DMS153 (cell line): ENCODE measurements around the gene IL17REL.

Experiments
- DNase-seq: peaks from one replicate; lab custom pipeline; 2025; lab: John Stamatoyannopoulos, UW

IL17REL gene

DNA sequence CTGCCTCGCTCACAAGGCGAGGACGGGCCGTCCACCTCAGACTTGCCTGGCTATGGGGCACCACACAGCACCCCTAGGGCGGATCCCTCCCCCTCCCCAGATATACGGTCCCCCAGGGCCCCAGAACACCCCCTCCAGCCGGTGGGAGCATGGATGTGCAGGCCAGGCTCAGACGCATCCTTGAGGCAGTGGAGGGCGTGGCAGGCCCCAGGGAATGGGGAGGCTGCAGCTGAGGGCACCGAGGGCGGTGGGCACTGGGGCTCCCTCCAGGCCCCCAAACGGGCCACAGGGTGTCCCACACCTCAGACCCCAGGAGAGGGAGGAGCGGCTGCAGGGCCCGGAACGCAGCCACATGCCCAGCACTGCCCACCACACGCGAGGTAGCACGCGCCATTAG is 33.5 kb upstream of the IL17REL start:
- DNase-seq = no peak

DNA sequence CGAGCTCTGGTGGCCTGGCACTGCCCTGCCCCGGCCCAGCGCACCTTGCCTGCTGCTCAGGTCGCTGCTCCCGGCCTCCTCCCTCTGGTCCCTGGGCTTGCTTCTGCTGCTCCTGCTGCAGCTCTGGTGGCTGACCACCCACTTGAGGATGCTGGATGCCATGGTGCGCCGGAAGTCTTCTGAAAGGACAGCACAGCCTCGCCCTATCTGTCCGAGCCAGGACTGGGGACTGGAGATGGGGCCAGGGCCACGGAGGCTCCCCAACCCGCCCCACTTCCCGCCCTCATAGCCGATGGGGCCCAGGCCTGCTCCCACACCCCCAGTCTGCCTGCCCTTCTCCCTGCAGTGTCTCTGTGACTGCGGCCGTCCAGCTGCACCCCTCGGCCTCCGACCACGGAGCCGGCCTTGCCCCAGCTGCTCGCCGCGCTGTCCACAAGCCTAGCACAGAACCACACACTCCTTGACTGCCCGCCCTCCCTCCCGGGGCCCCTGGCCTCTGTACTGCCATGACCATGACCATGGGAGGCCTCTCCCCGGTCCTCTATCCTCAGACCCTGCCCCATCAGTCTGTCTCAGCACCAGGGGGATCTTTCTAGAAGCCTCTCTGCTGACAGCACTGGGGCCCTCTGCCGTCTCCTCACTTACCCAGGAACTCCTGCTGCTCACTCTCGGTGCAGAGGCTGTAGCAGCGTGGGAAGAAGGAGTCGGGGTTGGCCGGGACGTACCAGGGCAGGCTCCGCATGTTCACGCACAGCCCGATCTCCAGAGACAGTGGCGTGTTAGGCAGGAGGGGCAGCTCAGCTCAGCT is 32.9 kb upstream of the IL17REL start:
- DNase-seq = no peak

GRCh38 chr22:50044485-50045118 is 32.0 kb upstream of the IL17REL start:
- DNase-seq = peak; percentile 4

- DNase-seq = no peak
Observed at GRCh38 chr22:50041361-50042065, 28.9 kb upstream of the IL17REL start.

DNA sequence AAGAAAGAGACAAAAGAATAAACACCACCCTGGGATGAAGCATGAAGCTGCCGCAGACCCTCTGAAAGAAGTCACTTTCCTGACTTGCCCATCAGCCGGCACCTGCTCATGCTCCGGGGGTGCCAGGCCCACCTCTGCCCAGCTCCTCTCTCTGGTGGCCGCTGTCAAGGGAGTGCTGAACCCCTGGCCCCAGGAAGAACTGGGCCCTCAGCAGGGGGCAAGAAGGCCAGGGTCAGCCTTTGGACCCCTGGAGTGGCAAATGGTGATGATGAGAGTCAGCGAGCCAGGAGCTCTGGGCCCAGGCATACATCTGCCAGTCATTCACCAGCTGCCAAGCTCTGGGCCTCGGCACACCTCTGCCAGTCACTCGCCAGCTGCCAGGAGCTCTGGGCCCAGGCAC is 28.2 kb upstream of the IL17REL start:
- no peak for DNase-seq

DNA sequence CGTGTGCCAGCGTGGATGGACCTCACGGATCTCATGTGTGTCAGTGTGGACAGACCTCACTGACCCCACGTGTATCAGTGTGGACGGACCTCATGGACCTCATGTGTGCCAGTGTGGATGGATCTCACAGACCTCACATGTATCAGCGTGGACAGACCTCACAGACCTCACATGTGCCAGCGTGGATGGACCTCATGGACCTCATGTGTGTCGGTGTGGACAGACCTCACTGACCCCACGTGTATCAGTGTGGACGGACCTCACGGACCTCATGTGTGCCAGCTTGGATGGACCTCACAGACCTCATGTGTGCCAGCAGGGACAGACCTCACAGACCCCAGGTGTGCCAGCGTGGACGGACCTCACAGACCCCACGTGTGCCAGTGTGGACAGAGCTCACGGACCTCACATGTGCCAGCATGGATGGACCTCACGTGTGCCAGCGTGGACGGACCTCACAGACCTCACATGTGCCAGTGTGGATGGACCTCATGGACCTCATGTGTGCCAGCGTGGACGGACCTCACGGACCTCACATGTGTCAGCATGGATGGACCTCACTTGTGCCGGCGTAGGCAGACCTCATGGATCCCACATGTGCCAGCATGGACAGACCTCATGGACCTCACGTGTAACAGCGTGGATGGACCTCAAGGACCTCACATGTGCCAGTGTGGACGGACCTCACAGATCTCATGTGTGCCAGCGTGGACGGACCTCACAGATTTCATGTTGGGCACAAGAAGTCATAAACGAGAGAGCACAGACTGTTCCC is 27.3 kb upstream of the IL17REL start:
- DNase-seq = no peak

- no peak for DNase-seq
Observed at GRCh38 chr22:50035976-50036724, 23.6 kb upstream of the IL17REL start.

GRCh38 chr22:50035131-50035881 is 22.7 kb upstream of the IL17REL start:
- DNase-seq = no peak

DNA sequence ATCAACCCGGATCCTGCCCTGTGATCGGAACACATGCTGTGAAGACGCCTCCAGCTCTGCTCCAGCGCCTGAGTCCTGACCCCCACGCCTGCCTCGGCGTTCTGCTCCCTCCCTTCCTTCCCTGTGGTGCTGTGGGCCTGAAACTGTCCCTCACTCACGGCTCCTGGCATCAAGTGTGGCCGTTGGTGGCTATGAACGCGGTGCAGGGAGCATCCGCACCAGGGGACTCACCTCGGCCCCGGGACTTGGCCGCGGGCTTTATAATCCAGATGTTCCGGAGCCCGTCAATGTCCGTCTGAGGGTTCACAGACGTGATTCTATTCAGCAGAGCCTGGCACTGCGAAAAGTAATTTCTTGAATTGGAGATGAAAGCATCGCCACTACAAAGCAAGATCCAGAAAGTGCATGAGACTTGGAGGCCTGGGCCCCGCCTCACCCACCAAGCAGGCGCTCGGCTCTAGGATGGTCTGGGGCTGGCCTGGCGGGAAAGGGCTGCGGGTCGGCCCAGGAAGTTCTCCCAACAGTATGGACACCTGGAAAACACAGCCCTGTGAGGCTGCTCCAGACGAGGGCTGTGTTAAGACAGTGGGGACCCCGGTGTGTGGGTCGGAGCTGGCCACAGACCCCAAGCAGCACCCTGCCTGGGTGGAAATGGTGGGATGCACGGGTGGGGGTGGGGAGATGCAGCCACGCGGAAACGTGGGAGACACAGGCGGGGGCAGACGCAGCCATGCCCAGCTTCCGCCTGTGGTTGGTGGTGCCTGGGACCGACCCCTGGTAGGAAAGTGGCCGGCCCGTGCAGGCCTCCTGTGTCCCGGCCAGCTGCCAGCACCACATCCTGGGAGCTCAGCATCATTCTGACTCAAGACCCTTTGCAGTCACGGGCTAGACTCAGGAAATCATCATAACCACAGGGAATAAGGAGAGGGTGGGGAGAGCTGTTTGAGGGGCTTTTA is 21.8 kb upstream of the IL17REL start:
- no peak for DNase-seq

DNA sequence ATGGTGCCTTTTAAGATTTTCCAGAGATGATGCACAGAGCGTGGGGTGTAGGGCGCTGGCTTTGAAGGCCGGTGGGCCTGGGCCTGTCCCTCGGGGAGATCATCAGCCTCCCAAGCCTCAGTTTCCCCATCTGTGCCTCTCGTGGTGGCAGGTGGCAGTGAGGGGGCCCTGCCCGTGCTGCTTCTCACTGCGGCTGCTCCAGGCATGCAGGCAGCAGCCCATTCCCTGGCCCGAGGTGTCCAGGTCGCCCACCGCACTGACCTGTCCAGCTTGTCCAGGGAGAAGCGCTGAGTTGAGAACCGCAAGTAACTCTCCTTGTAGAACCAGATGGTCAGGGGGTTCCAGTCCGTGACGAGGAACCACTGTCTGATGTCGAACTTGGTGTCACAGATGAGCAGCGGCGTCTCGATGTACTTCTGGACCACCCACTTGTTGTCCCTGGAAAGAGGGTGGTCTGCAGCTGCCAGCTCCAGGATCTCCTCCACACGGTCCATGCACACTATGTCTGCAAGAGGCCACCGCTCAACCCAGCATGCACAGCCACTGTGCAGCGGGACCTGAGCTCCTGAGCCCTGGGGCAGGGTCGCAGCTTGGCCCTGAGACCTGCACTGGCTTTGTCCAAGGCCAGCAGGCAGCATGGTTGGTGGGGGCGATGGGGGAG is 20.5 kb upstream of the IL17REL start:
- DNase-seq = no peak

GRCh38 chr22:50032109-50032871 is 19.7 kb upstream of the IL17REL start:
- DNase-seq = no peak

- DNase-seq = no peak
Observed at GRCh38 chr22:50031189-50032091, 18.9 kb upstream of the IL17REL start.

DNA sequence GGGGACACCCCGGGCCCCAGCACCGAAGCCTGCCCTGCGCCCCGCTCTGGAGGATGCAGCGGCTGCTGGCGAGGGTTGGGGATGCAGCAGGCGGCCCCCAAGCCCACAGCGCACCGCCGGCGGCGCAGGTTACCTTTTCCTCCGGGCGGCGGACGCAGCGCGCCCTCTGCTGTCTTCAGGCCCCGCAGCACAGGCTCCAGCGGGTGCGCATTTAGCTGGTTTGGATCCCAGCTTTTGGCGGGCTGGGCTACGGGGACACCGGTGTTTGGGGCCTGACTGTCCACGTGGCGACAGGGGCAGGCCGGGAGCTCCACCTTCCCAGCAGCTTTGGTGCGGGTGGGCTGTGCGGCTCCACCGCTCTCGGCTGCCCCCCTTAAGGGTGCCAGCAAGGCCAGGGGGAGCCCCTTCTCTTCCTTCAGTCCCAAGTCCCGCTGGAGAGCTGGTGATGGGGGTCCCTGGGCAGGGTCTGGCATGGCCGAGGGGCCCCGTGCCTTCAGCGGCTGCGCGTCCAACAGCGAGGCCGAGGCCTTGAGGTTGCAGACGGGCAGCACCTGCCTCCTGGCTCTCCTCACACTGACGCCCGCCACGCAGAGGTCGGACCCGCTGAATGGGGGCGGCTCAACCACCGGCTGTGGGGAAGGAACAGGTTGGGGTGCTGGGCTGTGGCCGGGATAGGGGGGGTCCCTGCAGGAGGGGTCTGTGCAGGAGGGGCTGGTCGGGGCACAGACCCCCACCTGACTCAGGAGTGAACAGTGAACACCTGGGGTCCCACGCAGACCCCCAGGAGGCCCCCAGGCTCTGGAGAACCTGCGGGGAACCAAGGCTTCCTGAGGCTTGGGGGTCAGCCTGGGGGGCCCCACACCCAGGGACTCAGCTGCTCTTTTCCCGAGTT is 18.0 kb upstream of the IL17REL start:
- DNase-seq = peak; percentile 85

DNA sequence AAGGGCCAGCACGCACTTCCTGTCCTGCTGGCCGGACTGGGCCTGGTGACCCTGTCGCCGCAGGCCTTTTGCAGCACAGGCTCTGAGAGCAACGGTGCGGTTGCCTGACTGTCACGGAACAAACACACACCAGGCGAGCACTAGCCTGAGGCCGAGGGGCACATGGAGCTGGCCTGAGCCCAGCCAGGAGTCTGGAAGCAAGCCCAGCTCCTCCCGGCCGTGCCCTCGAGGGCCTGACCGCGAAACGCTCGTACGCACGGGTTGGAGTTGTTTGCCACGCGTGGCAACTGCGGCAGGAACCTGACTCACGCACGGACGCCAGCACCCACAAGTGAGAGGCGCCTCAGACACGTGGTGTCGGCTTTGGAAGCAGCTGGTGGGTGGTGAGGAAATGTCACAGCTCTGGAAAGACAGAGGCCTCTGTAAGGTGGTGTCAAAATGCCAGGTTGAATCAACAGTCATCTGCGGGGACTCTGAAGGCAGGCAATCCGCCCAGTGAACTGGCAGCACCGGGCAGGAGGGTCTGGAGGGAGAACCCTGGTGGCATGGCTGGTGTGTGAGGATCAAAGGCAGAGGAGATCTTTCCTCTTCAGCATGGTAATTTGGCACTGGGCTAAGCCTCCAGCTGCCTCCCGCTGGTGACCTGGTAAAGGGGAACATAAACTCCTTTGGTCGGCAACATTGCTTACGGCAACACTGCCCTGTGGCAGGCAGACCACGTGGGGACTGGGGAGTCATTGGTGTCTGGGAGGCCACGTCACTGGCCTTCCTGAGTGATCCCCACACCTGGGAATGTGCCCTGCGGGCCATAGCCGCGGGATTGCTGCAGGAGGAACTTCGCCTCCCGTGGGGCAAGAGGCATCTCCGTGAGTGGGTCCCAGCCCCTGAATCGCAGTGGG is 15.3 kb upstream of the IL17REL start:
- DNase-seq = peak; percentile 50

DNA sequence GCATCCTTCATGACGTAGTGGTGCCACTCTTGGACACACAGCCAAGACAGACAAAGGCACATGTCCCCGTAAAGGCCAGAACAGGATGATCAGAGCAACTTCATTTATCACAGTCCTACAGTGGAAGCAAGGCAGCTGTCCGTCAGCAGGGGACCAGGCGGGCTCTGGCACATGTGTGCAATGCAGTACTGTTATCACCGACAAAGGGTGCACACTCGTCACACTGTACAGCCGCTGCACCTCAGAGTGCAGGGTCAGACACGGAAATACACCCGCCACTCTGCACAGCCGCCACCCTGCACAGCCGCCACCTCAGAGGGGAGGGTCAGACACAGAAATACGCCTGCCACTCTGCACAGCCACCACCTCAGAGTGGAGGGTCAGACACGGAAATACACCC is 13.4 kb upstream of the IL17REL start:
- peak; percentile 7 for DNase-seq
